Sigmoid colon (tissue), 4 donors: Measurements from ENCODE around the gene ZSCAN30.

ENCODE experiments used
- EP300 ChIP-seq, 4 donors: sonication (generic); formaldehyde crosslinking; IDR thresholded peaks; one replicate each; pipeline ENCODE4 v1.6.1; 2017; ENCODE audit warnings: antibody characterized with exemption in 4 of 4
- POLR2A ChIP-seq, 2 donors: fragments of 450-650 bp; IDR thresholded peaks; one replicate each; pipeline ENCODE4 v1.6.1; 2016; ENCODE audit warnings: antibody characterized with exemption in 2 of 2, mild to moderate bottlenecking in 2 of 2, moderate library complexity in 2 of 2
- POLR2AphosphoS5 ChIP-seq, 4 donors: sonication (generic); formaldehyde crosslinking; IDR thresholded peaks; one replicate each; pipeline ENCODE4 v1.6.1; 2017; ENCODE audit warnings: antibody characterized with exemption in 4 of 4
- TF ChIP-seq, protein P1 (sequence below), 4 experiments: fragments of 450-650 bp in 3 of 4; fragments of 200-600 bp in 1 of 4; IDR thresholded peaks; one replicate each; pipeline ENCODE4 v1.5.1; 2016 to 2019; ENCODE audit warnings: antibody characterized with exemption in 4 of 4, mild to moderate bottlenecking in 3 of 4, moderate library complexity in 2 of 4

DNA sequence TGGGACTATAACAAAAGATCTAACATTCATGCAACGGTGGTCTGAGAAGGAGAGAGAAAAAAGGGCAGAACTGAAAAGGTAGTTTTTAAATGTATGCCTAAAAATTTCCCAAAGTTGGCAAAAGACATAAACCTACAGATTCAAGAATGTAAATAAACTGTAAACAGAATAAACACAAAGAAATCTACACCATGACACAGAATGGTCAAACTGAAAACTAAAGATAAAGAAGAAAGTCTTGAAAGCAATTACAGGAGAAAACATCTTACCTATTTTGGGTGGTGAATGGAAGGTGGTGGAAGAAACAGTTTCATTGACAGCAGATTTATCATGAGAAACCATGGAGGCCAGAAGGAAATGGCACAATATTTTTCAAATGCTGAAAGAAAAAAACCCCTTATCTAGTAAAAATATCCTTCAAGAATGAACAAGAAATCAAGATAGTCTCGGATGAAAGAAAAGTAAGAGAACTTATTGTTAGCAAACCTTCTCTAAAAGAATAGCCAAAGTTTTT, 84.8 kb downstream of the ZSCAN30 start:
- TF ChIP-seq, protein P1, sequence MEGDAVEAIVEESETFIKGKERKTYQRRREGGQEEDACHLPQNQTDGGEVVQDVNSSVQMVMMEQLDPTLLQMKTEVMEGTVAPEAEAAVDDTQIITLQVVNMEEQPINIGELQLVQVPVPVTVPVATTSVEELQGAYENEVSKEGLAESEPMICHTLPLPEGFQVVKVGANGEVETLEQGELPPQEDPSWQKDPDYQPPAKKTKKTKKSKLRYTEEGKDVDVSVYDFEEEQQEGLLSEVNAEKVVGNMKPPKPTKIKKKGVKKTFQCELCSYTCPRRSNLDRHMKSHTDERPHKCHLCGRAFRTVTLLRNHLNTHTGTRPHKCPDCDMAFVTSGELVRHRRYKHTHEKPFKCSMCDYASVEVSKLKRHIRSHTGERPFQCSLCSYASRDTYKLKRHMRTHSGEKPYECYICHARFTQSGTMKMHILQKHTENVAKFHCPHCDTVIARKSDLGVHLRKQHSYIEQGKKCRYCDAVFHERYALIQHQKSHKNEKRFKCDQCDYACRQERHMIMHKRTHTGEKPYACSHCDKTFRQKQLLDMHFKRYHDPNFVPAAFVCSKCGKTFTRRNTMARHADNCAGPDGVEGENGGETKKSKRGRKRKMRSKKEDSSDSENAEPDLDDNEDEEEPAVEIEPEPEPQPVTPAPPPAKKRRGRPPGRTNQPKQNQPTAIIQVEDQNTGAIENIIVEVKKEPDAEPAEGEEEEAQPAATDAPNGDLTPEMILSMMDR (IDR thresholded peaks at IDR 0.05) = no peak
- TF ChIP-seq POLR2A (IDR thresholded peaks at IDR 0.05) (no peak), EP300 (IDR thresholded peaks at IDR 0.05) (no peak), POLR2AphosphoS5 (IDR thresholded peaks at IDR 0.05) (no peak)
